HTR-8/SVneo (cell line): ENCODE results near the gene TMEM63A.
"Not testable (repeated sequence)": the region's sequence is repeated elsewhere in the genome, so short reads cannot be mapped to it uniquely, and the experiment has no call there.

Source experiments
- DNase-seq: peaks from one replicate; pipeline ENCODE4 v3.0.0; 2011; ENCODE audit warnings: low spot score, mixed read lengths; ENCODE audit not compliant: insufficient read length
- FAIRE-seq: peaks from 2 replicates; lab custom pipeline; 2011; peaks lifted over from hg19 to GRCh38; lab: Jason Lieb, UNC

TMEM63A gene

GRCh38 chr1:225810579-225811538 is 71.3 kb downstream of the TMEM63A start:
- not testable (repeated sequence) for FAIRE-seq, DNase-seq

GRCh38 chr1:225809842-225810578 is 72.2 kb downstream of the TMEM63A start, which contains the start of gene EPHX1:
Gene EPHX1, plus strand, starts transcription at chr1:225810124. Its CDS starts 18,606 bp downstream, at chr1:225828730.
- DNase-seq (peak; percentile 95), FAIRE-seq (no peak)

- FAIRE-seq (no peak), DNase-seq (no peak)
Observed at GRCh38 chr1:225808136-225808535, 74.0 kb downstream of the TMEM63A start.

- not testable (repeated sequence) for FAIRE-seq, DNase-seq
Observed at GRCh38 chr1:225806736-225807135, 75.4 kb downstream of the TMEM63A start.

- FAIRE-seq, result no peak
- no peak for DNase-seq
Observed at GRCh38 chr1:225806249-225806648, 75.9 kb downstream of the TMEM63A start.

GRCh38 chr1:225801146-225801545 is 81.0 kb downstream of the TMEM63A start:
- not testable (repeated sequence) for DNase-seq, FAIRE-seq

GRCh38 chr1:225796097-225796496 is 86.1 kb downstream of the TMEM63A start:
- not testable (repeated sequence) for DNase-seq, FAIRE-seq
